HG02623 (cell line): ENCODE data around the gene THAP10.
"Not testable (repeated sequence)": the region's sequence is repeated elsewhere in the genome, so short reads cannot be mapped to it uniquely, and the experiment has no call there.

Source experiments
- ATAC-seq: cut with Tn5 transposase; IDR thresholded peaks from one replicate; pipeline ENCODE4 v1.9.1; 2021; ENCODE audit warnings: moderate library complexity; ENCODE audit not compliant: unreplicated experiment

The THAP10 gene

GRCh38 chr15:70892002-70892911 is at the start of gene THAP10, which contains the start of gene LRRC49:
Gene THAP10 (minus strand): TSS chr15:70892433. CDS start chr15:70892272, 161 bp downstream.
Gene LRRC49 (plus strand): TSS chr15:70892826. CDS start chr15:70892895, 69 bp downstream.
- peak; percentile 77 for ATAC-seq

GRCh38 chr15:70936326-70936725 is 44.1 kb upstream of the THAP10 start:
- no peak for ATAC-seq

- ATAC-seq: no peak
Observed at GRCh38 chr15:70935631-70936030, 43.4 kb upstream of the THAP10 start.

- no peak for ATAC-seq
Observed at GRCh38 chr15:70933411-70933810, 41.2 kb upstream of the THAP10 start.

- ATAC-seq: no peak
Observed at GRCh38 chr15:70932397-70932796, 40.2 kb upstream of the THAP10 start.

- ATAC-seq: no peak
Observed at GRCh38 chr15:70931821-70932220, 39.6 kb upstream of the THAP10 start.

- ATAC-seq: not testable (repeated sequence)
Observed at GRCh38 chr15:70926914-70927313, 34.7 kb upstream of the THAP10 start.

- no peak for ATAC-seq
Observed at GRCh38 chr15:70923311-70924080, 31.3 kb upstream of the THAP10 start.

GRCh38 chr15:70922119-70922518 is 29.9 kb upstream of the THAP10 start:
- ATAC-seq: no peak

GRCh38 chr15:70920981-70921696 is 28.9 kb upstream of the THAP10 start:
- no peak for ATAC-seq

- ATAC-seq: no peak
Observed at GRCh38 chr15:70917955-70918354, 25.7 kb upstream of the THAP10 start.

- no peak for ATAC-seq
Observed at GRCh38 chr15:70916531-70916930, 24.3 kb upstream of the THAP10 start.

- ATAC-seq: no peak
Observed at GRCh38 chr15:70912187-70912586, 20.0 kb upstream of the THAP10 start.

GRCh38 chr15:70910958-70911357 is 18.7 kb upstream of the THAP10 start:
- ATAC-seq: no peak

GRCh38 chr15:70907784-70908471 is 15.7 kb upstream of the THAP10 start:
- no peak for ATAC-seq

GRCh38 chr15:70906842-70907241 is 14.6 kb upstream of the THAP10 start:
- ATAC-seq: no peak

- no peak for ATAC-seq
Observed at GRCh38 chr15:70902107-70902506, 9.9 kb upstream of the THAP10 start.

- no peak for ATAC-seq
Observed at GRCh38 chr15:70892912-70893560, 803 bp upstream of the THAP10 start.

GRCh38 chr15:70882361-70882760 is 9.9 kb downstream of the THAP10 start:
- ATAC-seq: no peak

GRCh38 chr15:70880781-70881180 is 11.5 kb downstream of the THAP10 start:
- ATAC-seq: no peak
